HUES64 (cell line): ENCODE data around the gene KLHL29.

ENCODE experiments used
- H3K27ac ChIP-seq: 2 replicates; pipeline ENCODE4 v1.7.0; 2013; ENCODE audit warnings: low read depth, low read length, inconsistent platforms
- H3K27me3 ChIP-seq: 2 replicates; pipeline ENCODE4 v1.6.1; 2013; ENCODE audit warnings: mild to moderate bottlenecking, low read length; ENCODE audit not compliant: insufficient read depth
- H3K36me3 ChIP-seq: 2 replicates; pipeline ENCODE4 v1.6.1; 2013; ENCODE audit warnings: mild to moderate bottlenecking, low read length; ENCODE audit not compliant: insufficient read depth
- H3K4me1 ChIP-seq: 2 replicates; pipeline ENCODE4 v1.6.1; 2013; ENCODE audit warnings: mild to moderate bottlenecking, low read length, moderate library complexity; ENCODE audit not compliant: insufficient read depth
- H3K4me3 ChIP-seq: 2 replicates; pipeline ENCODE4 v1.5.1; 2013; ENCODE audit warnings: mild to moderate bottlenecking, low read length, moderate library complexity
- H3K9ac ChIP-seq: 2 replicates; pipeline ENCODE4 v1.6.1; 2013; ENCODE audit warnings: mild to moderate bottlenecking, low read depth, low read length
- H3K9me3 ChIP-seq: 2 replicates; pipeline ENCODE4 v1.6.1; 2013; ENCODE audit warnings: low read depth, low read length; ENCODE audit not compliant: insufficient read depth
- WGBS: fragments of 150-250, 120-280 bp; methylation state at CpG from one replicate; pipeline ENCODE4 v1.1.7; 2013; ENCODE audit warnings: missing lambda C conversion rate; 5-methylcytosine and 5-hydroxymethylcytosine counted together

KLHL29 gene

GRCh38 chr2:23434721-23435121 is 49.7 kb downstream of the KLHL29 start:
- 84% methylated on average over 6 of the region's 6 CpGs for WGBS
- Histone ChIP-seq H3K9ac (no peak overlapping the region), H3K4me3 (no peak overlapping the region), H3K4me1 (peaks cover 11% of the 10 kb centered on the region), H3K27ac (no peak overlapping the region), H3K27me3 (no peaks in the 10 kb centered on the region), H3K36me3 (no peaks in the 10 kb centered on the region), H3K9me3 (no peaks in the 10 kb centered on the region)

- peaks cover 11% of the 10 kb centered on the region for H3K4me1 ChIP-seq
- WGBS: 92% methylated on average over 9 of the region's 9 CpGs
- no peaks in the 10 kb centered on the region for H3K27me3 ChIP-seq
- H3K27ac ChIP-seq: no peak overlapping the region
- H3K9me3 ChIP-seq: no peaks in the 10 kb centered on the region
- no peaks in the 10 kb centered on the region for H3K36me3 ChIP-seq
- no peak overlapping the region for H3K9ac ChIP-seq
- no peak overlapping the region for H3K4me3 ChIP-seq
Observed at GRCh38 chr2:23435250-23436035, 50.5 kb downstream of the KLHL29 start.

GRCh38 chr2:23436346-23437098 is 51.5 kb downstream of the KLHL29 start:
- Histone ChIP-seq H3K4me1 (peaks cover 11% of the 10 kb centered on the region), H3K36me3 (0 out of 2 replicates have a peak, but pooled peaks cover 1% of the 10 kb centered on the region), H3K9me3 (peaks cover 1% of the 10 kb centered on the region), H3K9ac (no peak overlapping the region), H3K4me3 (no peak overlapping the region), H3K27ac (no peak overlapping the region), H3K27me3 (no peaks in the 10 kb centered on the region)
- 51% methylated on average over 16 of the region's 16 CpGs for WGBS

- no peak overlapping the region for H3K27ac ChIP-seq
- H3K4me1 ChIP-seq: peaks cover 2% of the 10 kb centered on the region; the same call in 1 of the 2 replicates
- 93% methylated on average over 1 of the region's 1 CpG for WGBS
- H3K27me3 ChIP-seq: no peaks in the 10 kb centered on the region
- 0 out of 2 replicates have a peak, but pooled peaks cover 5% of the 10 kb centered on the region for H3K36me3 ChIP-seq
- H3K9me3 ChIP-seq: peaks cover 7% of the 10 kb centered on the region
- H3K9ac ChIP-seq: no peak overlapping the region
- H3K4me3 ChIP-seq: no peak overlapping the region
Observed at GRCh38 chr2:23441414-23441813, 56.4 kb downstream of the KLHL29 start.

GRCh38 chr2:23445450-23445868 is 60.5 kb downstream of the KLHL29 start:
- no peaks in the 10 kb centered on the region for H3K4me1 ChIP-seq
- no peak overlapping the region for H3K4me3 ChIP-seq
- H3K36me3 ChIP-seq: 0 out of 2 replicates have a peak, but pooled peaks cover 5% of the 10 kb centered on the region
- no peaks in the 10 kb centered on the region for H3K27me3 ChIP-seq
- H3K9ac ChIP-seq: no peak overlapping the region
- H3K9me3 ChIP-seq: peaks cover 7% of the 10 kb centered on the region
- H3K27ac ChIP-seq: no peak overlapping the region
- 95% methylated on average over 4 of the region's 4 CpGs for WGBS

GRCh38 chr2:23446916-23447315 is 61.9 kb downstream of the KLHL29 start:
- 86% methylated on average over 5 of the region's 5 CpGs for WGBS

GRCh38 chr2:23447405-23447804 is 62.4 kb downstream of the KLHL29 start:
- Histone ChIP-seq H3K4me1 (no peaks in the 10 kb centered on the region), H3K36me3 (no peaks in the 10 kb centered on the region), H3K27ac (no peak overlapping the region), H3K9me3 (no peaks in the 10 kb centered on the region), H3K27me3 (no peaks in the 10 kb centered on the region), H3K4me3 (no peak overlapping the region), H3K9ac (no peak overlapping the region)
- 94% methylated on average over 3 of the region's 3 CpGs for WGBS

More at GRCh38 chr2:23446916-23447315, 61.9 kb downstream of the KLHL29 start:
- Histone ChIP-seq H3K9ac (no peak overlapping the region), H3K4me3 (no peak overlapping the region), H3K27me3 (no peaks in the 10 kb centered on the region), H3K36me3 (0 out of 2 replicates have a peak, but pooled peaks cover under 1% of the 10 kb centered on the region), H3K4me1 (no peaks in the 10 kb centered on the region), H3K27ac (no peak overlapping the region), H3K9me3 (peaks cover 1% of the 10 kb centered on the region)

GRCh38 chr2:23448906-23449305 is 63.9 kb downstream of the KLHL29 start:
- Histone ChIP-seq H3K9ac (no peak overlapping the region), H3K9me3 (no peaks in the 10 kb centered on the region), H3K36me3 (no peaks in the 10 kb centered on the region), H3K27me3 (no peaks in the 10 kb centered on the region), H3K27ac (no peak overlapping the region), H3K4me1 (peaks cover 10% of the 10 kb centered on the region; the same call in 1 of the 2 replicates), H3K4me3 (no peak overlapping the region)
- 97% methylated on average over 2 of the region's 2 CpGs for WGBS

GRCh38 chr2:23449413-23449812 is 64.4 kb downstream of the KLHL29 start:
- Histone ChIP-seq H3K9me3 (no peaks in the 10 kb centered on the region), H3K36me3 (no peaks in the 10 kb centered on the region), H3K27me3 (no peaks in the 10 kb centered on the region), H3K9ac (no peak overlapping the region), H3K27ac (no peak overlapping the region), H3K4me3 (no peak overlapping the region), H3K4me1 (peaks cover 14% of the 10 kb centered on the region; the same call in 1 of the 2 replicates)

- WGBS: 88% methylated on average over 14 of the region's 14 CpGs
- Histone ChIP-seq H3K27ac (no peak overlapping the region), H3K9me3 (no peaks in the 10 kb centered on the region), H3K27me3 (no peaks in the 10 kb centered on the region), H3K9ac (no peak overlapping the region), H3K4me1 (peaks cover 14% of the 10 kb centered on the region; the same call in 1 of the 2 replicates), H3K36me3 (no peaks in the 10 kb centered on the region), H3K4me3 (no peak overlapping the region)
Observed at GRCh38 chr2:23449831-23450331, 64.9 kb downstream of the KLHL29 start.

- H3K4me3 ChIP-seq: no peak overlapping the region
- 95% methylated on average over 5 of the region's 5 CpGs for WGBS
- no peaks in the 10 kb centered on the region for H3K9me3 ChIP-seq
- no peak overlapping the region for H3K9ac ChIP-seq
- H3K4me1 ChIP-seq: peaks cover 14% of the 10 kb centered on the region; the same call in 1 of the 2 replicates
- no peak overlapping the region for H3K27ac ChIP-seq
- no peaks in the 10 kb centered on the region for H3K27me3 ChIP-seq
- H3K36me3 ChIP-seq: no peaks in the 10 kb centered on the region
Observed at GRCh38 chr2:23452372-23452771, 67.4 kb downstream of the KLHL29 start.
